ENCODE data around the gene TMEM163. TPM values are rescaled to one million over a fixed set of nuclear protein-coding genes. Genes with fewer than 3 reads are reported as not detected.

The TMEM163 gene
- total and polyA plus RNA-seq, 2 of the 13 experiments (the other 11 are each of a cell fraction or from before 2014, with no cell fraction given) = 0.05 TPM; not detected in 1

DNA sequence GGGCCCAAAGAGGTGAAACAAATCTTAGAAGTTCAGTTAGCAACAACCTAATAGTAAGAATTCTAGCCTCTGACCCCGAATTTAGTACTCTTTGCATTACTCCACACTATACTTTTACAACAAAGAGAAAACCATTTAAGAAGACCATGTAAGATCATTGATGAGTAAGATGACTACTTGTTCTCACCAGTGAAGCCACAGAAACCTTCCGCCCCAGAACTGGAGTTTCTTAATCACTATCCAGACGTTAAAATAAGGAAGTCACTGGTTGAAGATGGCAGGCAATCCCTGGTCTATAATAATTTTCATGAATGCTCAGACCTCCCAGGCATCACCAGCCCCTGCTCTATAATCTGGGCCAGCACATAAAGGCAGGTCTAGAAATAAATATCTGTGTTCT lies 95.0 kb downstream of the TMEM163 start:
- Histone ChIP-seq H3K4me2 (ENCODE audit: low read depth, low read length) (no peak overlapping the region), H3K79me2 (ENCODE audit: insufficient read depth, low read length) (no peaks in the 10 kb centered on the region), H3K9ac (ENCODE audit: insufficient read depth, low read depth, low read length) (no peak overlapping the region), H3K9me3 (ENCODE audit: low read length) (peaks cover 8% of the 10 kb centered on the region; the same call in 1 of the 2 replicates), H2AFZ (ENCODE audit: low read length) (no peak overlapping the region), H3K27ac (ENCODE audit: extremely low read length, insufficient read depth, low read length) (no peak overlapping the region), H4K20me1 (ENCODE audit: insufficient read depth, low read length) (no peaks in the 10 kb centered on the region), H3K4me3 (replicated peaks in 1 of 3; ENCODE audit: insufficient read depth in 1 of 3, low read depth in 2 of 3, low read length in 3 of 3) (no peak overlapping the region), H3K36me3 (replicated peaks in 1 of 2; ENCODE audit: control insufficient read depth in 1 of 2, insufficient read depth in 2 of 2, low read length in 2 of 2) (no peaks in the 10 kb centered on the region), H3K4me1 (ENCODE audit: insufficient read depth, low read length) (no peaks in the 10 kb centered on the region), H3K27me3 (ENCODE audit: control insufficient read depth in 1 of 2, insufficient read depth in 2 of 2, low read length in 2 of 2) (peaks cover 0 to 9% of the 10 kb centered on the region in 2 experiments; a peak in 2 of 5 replicates)
- in situ Hi-C loops (cut with HindIII; ENCODE audit: extremely low pct_ligation_motif_present, low pct_unique_long_range_greater_than_20kb) = no loop called here
- CTCF ChIA-PET (ENCODE audit: low intra/inter-chr PET ratio, low total read pairs) = no interaction called here
- TF ChIP-seq MAFK (conservative IDR thresholded peaks at IDR 0.05 in 1 of 2, IDR thresholded peaks at IDR 0.05 in 1 of 2; ENCODE audit: low read length in 2 of 2) (no peak), SRSF4 (IDR thresholded peaks at IDR 0.05; ENCODE audit: low read depth, low read length, poor library complexity, severe bottlenecking) (no peak)
- BruUV-seq (replicated peaks) = no TSS peak
- 40% methylated on average over 3 of the region's 3 CpGs for WGBS (ENCODE audit: low lambda C conversion rate)
- POLR2A ChIA-PET = no interaction called here
- no peak for ATAC-seq
- no peak for DNase-seq (ENCODE audit: low spot score)
- FAIRE-seq = no peak
- intact Hi-C loops (cut with micrococcal nuclease; ENCODE audit: unreplicated experiment) = no loop called here

DNA sequence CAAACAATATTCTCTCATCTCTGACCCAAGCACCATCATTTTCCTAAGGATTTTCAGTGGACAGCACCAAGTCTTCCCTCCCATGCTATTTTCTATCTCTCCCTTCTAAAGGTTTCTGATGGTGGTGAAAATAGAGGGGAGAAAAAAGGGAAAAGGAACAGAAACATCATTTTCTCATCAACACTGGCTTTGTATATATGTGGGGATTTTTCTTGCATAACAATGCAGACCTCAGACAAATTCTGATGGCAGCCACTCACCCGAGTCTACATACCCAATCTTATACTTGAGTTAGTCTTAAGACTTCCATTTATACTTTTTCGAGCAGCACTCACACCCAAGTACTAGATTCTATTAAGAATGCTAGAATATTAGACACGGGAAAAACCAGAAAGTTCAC lies 95.8 kb downstream of the TMEM163 start:
- intact Hi-C loops (cut with micrococcal nuclease; ENCODE audit: unreplicated experiment) = no loop called here
- TF ChIP-seq AKAP8 (CRISPR knock-in tag; IDR thresholded peaks at IDR 0.05) (no peak), ZBTB14 (CRISPR knock-in tag; IDR thresholded peaks at IDR 0.05) (no peak), RNF219 (CRISPR knock-in tag; IDR thresholded peaks at IDR 0.05) (no peak), CREM (IDR thresholded peaks at IDR 0.05) (no peak), CREM (CRISPR knock-in tag; IDR thresholded peaks at IDR 0.05) (no peak), SNAPC2 (CRISPR knock-in tag; IDR thresholded peaks at IDR 0.05) (no peak), NR2C2 (CRISPR knock-in tag; IDR thresholded peaks at IDR 0.05; ENCODE audit: borderline replicate concordance) (no peak), ZFY (CRISPR knock-in tag; IDR thresholded peaks at IDR 0.05) (no peak), RFXAP (CRISPR knock-in tag; IDR thresholded peaks at IDR 0.05; ENCODE audit: borderline replicate concordance) (no peak)
- TF ChIP-seq, protein P1, sequence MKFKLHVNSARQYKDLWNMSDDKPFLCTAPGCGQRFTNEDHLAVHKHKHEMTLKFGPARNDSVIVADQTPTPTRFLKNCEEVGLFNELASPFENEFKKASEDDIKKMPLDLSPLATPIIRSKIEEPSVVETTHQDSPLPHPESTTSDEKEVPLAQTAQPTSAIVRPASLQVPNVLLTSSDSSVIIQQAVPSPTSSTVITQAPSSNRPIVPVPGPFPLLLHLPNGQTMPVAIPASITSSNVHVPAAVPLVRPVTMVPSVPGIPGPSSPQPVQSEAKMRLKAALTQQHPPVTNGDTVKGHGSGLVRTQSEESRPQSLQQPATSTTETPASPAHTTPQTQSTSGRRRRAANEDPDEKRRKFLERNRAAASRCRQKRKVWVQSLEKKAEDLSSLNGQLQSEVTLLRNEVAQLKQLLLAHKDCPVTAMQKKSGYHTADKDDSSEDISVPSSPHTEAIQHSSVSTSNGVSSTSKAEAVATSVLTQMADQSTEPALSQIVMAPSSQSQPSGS (CRISPR knock-in tag; IDR thresholded peaks at IDR 0.05) = no peak
- TF ChIP-seq, protein P2, sequence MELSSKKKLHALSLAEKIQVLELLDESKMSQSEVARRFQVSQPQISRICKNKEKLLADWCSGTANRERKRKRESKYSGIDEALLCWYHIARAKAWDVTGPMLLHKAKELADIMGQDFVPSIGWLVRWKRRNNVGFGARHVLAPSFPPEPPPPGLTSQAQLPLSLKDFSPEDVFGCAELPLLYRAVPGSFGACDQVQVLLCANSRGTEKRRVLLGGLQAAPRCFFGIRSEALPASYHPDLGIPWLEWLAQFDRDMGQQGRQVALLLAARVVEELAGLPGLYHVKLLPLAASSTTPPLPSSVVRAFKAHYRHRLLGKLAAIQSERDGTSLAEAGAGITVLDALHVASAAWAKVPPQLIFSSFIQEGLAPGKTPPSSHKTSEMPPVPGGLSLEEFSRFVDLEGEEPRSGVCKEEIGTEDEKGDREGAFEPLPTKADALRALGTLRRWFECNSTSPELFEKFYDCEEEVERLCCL (CRISPR knock-in tag; IDR thresholded peaks at IDR 0.05; ENCODE audit: borderline replicate concordance) = no peak

More for the DNA sequence above, 95.8 kb downstream of the TMEM163 start:
- in situ Hi-C loops (cut with HindIII; ENCODE audit: extremely low pct_ligation_motif_present, low pct_unique_long_range_greater_than_20kb) = no loop called here
- Histone ChIP-seq H3K9me3 (ENCODE audit: low read length) (peaks cover 8% of the 10 kb centered on the region; the same call in 1 of the 2 replicates), H3K4me1 (ENCODE audit: insufficient read depth, low read length) (no peaks in the 10 kb centered on the region), H3K27me3 (ENCODE audit: control insufficient read depth in 1 of 2, insufficient read depth in 2 of 2, low read length in 2 of 2) (peaks cover 0 to 9% of the 10 kb centered on the region in 2 experiments; a peak in 1 of 5 replicates), H3K9ac (ENCODE audit: insufficient read depth, low read depth, low read length) (no peak overlapping the region), H3K36me3 (replicated peaks in 1 of 2; ENCODE audit: control insufficient read depth in 1 of 2, insufficient read depth in 2 of 2, low read length in 2 of 2) (no peaks in the 10 kb centered on the region), H3K79me2 (ENCODE audit: insufficient read depth, low read length) (no peaks in the 10 kb centered on the region), H2AFZ (ENCODE audit: low read length) (no peak overlapping the region), H4K20me1 (ENCODE audit: insufficient read depth, low read length) (no peaks in the 10 kb centered on the region), H3K4me2 (ENCODE audit: low read depth, low read length) (no peak overlapping the region), H3K27ac (ENCODE audit: extremely low read length, insufficient read depth, low read length) (no peak overlapping the region), H3K4me3 (replicated peaks in 1 of 3; ENCODE audit: insufficient read depth in 1 of 3, low read depth in 2 of 3, low read length in 3 of 3) (no peak overlapping the region)
- FAIRE-seq (no peak), DNase-seq (ENCODE audit: low spot score) (no peak), ATAC-seq (no peak)
- BruUV-seq (replicated peaks) = no TSS peak
- WGBS (ENCODE audit: low lambda C conversion rate) = 40% methylated on average over 3 of the region's 3 CpGs
- ChIA-PET POLR2A (no interaction called here), CTCF (ENCODE audit: low intra/inter-chr PET ratio, low total read pairs) (no interaction called here)

Measured in HepG2 (cell line).